ENCODE results near the gene SCAANT1.

DNA sequence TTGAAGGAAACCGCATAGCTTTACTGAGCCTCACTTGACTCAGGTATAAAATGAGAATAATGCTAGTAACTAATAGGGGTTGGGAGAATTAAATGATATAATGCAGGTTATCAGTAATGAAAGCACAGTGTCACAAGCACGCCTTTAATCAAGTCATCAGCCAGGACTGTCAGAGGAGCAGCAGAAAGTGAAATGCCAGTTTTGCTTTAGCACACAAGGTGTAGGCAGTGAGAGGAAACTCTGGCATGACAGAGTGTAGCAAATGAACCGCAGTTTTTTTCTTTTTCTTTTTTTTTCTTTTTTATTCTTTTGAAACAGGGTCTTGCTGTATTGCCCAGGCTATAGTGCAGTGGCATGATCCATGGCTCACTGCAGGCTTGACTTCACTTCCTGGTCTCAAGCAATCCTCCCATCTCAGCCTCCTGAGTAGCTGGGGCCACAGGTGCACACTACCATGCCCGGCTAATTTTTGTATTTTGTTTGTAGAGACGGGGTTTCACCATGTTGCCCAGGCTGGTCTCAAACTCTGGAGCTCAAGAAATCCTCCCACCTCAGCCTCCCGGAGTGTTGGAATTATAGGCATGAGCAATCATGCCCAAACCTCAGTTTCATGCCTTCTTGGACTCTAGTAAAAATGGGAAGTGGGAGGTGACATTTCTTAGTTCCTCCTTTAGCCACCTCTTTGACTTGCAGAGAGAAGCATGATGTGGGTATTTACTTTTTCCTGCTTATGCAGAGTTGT, 9.7 kb upstream of the SCAANT1 start:
- TF ChIP-seq CTCF (IDR thresholded peaks at IDR 0.05; ENCODE audit: insufficient read depth, low read length, poor library complexity, severe bottlenecking) (no peak), EZH2phosphoT487 (conservative IDR thresholded peaks at IDR 0.05; ENCODE audit: low read length) (no peak)
